Measurements from ENCODE around the gene GARNL3.

The GARNL3 gene

DNA sequence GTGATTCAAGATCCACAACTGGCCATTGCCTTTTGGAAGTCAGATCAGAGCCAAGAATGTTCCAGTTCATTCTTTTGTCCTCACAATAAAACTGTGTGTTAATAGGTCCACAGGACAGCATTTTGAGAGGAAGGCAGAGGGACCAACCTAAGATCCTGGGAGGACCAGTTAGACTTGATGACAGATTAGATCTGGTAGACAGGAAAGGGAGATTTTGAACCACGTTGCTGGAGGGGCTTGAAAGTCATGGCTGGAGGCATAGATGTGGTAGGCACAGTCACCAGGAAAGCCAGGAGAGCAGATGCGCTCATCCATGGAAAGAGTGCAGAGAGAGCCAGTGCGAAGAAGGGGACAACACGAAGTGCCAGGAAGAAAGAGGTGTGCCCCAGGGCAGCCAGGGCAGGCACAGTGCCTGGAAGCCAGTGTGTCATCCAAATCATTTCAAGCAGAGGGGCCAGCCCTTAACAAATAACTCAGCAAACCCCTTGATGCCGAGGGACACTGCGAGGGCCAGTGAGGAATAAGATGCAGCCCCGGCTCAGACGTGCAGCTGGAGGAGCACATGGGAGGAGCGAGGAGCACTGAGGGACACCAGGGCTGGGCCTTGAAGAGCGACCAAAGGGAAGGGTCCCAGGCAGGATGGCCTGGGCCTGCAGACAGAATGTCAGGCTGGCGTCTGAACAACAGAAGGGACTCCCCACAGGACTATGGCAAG, 119.6 kb downstream of the GARNL3 start:
- no peak overlapping the region for H3K4me3 ChIP-seq (ENCODE audit: low read depth, low read length)
- no peaks in the 10 kb centered on the region for H3K36me3 ChIP-seq (ENCODE audit: control insufficient read depth in 2 of 2, insufficient read depth in 1 of 2, low read length in 2 of 2)
- CTCF ChIA-PET = no interaction called here
- POLR2A ChIA-PET = no interaction called here
- H3K9me3 ChIP-seq (ENCODE audit: control insufficient read depth, insufficient read depth, low read depth, low read length) = no peaks in the 10 kb centered on the region
- peaks cover 6% of the 10 kb centered on the region for H3K4me1 ChIP-seq (ENCODE audit: control insufficient read depth, insufficient read depth, low read length)
- TF ChIP-seq ZNF837 (tag by site-specific recombination; IDR thresholded peaks at IDR 0.05) = no peak
- no peak for TF ChIP-seq YY1 (tag by site-specific recombination; IDR thresholded peaks at IDR 0.05)
- TF ChIP-seq ZBTB17 (tag by site-specific recombination; IDR thresholded peaks at IDR 0.05) = no peak
- no peak for TF ChIP-seq ZNF324 (tag by site-specific recombination; IDR thresholded peaks at IDR 0.05)
- TF ChIP-seq OSR2 (tag by site-specific recombination; IDR thresholded peaks at IDR 0.05) = no peak
- TF ChIP-seq, protein P1, sequence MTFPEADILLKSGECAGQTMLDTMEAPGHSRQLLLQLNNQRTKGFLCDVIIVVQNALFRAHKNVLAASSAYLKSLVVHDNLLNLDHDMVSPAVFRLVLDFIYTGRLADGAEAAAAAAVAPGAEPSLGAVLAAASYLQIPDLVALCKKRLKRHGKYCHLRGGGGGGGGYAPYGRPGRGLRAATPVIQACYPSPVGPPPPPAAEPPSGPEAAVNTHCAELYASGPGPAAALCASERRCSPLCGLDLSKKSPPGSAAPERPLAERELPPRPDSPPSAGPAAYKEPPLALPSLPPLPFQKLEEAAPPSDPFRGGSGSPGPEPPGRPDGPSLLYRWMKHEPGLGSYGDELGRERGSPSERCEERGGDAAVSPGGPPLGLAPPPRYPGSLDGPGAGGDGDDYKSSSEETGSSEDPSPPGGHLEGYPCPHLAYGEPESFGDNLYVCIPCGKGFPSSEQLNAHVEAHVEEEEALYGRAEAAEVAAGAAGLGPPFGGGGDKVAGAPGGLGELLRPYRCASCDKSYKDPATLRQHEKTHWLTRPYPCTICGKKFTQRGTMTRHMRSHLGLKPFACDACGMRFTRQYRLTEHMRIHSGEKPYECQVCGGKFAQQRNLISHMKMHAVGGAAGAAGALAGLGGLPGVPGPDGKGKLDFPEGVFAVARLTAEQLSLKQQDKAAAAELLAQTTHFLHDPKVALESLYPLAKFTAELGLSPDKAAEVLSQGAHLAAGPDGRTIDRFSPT (tag by site-specific recombination; IDR thresholded peaks at IDR 0.05) = no peak
- no peak for TF ChIP-seq ZFP69B (tag by site-specific recombination; IDR thresholded peaks at IDR 0.05)
- no peak for TF ChIP-seq GFI1B (tag by site-specific recombination; IDR thresholded peaks at IDR 0.05)
- no peak for TF ChIP-seq ZNF2 (tag by site-specific recombination; IDR thresholded peaks at IDR 0.05)
- no peak for TF ChIP-seq ZNF660 (tag by site-specific recombination; IDR thresholded peaks at IDR 0.05)
- TF ChIP-seq ZNF274 (IDR thresholded peaks at IDR 0.05; ENCODE audit: low read length) = no peak
- no peak for TF ChIP-seq ZNF274 (tag by site-specific recombination; IDR thresholded peaks at IDR 0.05; ENCODE audit: borderline replicate concordance)
- no peak for TF ChIP-seq ZNF555 (tag by site-specific recombination; conservative IDR thresholded peaks at IDR 0.05)
- TF ChIP-seq ZNF423 (tag by site-specific recombination; IDR thresholded peaks at IDR 0.05) = no peak
- TF ChIP-seq IKZF3 (tag by site-specific recombination; IDR thresholded peaks at IDR 0.05) = no peak
- TF ChIP-seq, protein P2, sequence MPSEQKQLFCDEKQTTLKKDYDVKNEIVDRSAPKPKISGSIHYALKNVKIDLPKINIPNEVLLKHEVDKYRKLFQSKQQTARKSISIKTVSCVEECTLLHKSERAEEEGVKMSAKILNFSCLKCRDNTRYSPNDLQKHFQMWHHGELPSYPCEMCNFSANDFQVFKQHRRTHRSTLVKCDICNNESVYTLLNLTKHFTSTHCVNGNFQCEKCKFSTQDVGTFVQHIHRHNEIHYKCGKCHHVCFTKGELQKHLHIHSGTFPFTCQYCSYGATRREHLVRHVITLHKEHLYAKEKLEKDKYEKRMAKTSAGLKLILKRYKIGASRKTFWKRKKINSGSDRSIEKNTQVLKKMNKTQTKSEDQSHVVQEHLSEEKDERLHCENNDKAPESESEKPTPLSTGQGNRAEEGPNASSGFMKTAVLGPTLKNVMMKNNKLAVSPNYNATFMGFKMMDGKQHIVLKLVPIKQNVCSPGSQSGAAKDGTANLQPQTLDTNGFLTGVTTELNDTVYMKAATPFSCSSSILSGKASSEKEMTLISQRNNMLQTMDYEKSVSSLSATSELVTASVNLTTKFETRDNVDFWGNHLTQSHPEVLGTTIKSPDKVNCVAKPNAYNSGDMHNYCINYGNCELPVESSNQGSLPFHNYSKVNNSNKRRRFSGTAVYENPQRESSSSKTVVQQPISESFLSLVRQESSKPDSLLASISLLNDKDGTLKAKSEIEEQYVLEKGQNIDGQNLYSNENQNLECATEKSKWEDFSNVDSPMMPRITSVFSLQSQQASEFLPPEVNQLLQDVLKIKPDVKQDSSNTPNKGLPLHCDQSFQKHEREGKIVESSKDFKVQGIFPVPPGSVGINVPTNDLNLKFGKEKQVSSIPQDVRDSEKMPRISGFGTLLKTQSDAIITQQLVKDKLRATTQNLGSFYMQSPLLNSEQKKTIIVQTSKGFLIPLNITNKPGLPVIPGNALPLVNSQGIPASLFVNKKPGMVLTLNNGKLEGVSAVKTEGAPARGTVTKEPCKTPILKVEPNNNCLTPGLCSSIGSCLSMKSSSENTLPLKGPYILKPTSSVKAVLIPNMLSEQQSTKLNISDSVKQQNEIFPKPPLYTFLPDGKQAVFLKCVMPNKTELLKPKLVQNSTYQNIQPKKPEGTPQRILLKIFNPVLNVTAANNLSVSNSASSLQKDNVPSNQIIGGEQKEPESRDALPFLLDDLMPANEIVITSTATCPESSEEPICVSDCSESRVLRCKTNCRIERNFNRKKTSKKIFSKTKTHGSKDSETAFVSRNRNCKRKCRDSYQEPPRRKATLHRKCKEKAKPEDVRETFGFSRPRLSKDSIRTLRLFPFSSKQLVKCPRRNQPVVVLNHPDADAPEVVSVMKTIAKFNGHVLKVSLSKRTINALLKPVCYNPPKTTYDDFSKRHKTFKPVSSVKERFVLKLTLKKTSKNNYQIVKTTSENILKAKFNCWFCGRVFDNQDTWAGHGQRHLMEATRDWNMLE (tag by site-specific recombination; conservative IDR thresholded peaks at IDR 0.05; ENCODE audit: low read depth) = no peak
- TF ChIP-seq ZNF571 (tag by site-specific recombination; IDR thresholded peaks at IDR 0.05) = no peak
- TF ChIP-seq KLF9 (tag by site-specific recombination; IDR thresholded peaks at IDR 0.05; ENCODE audit: low read depth) = no peak
- H3K27ac ChIP-seq (ENCODE audit: extremely low read depth, low read depth, low read length) = no peak overlapping the region

DNA sequence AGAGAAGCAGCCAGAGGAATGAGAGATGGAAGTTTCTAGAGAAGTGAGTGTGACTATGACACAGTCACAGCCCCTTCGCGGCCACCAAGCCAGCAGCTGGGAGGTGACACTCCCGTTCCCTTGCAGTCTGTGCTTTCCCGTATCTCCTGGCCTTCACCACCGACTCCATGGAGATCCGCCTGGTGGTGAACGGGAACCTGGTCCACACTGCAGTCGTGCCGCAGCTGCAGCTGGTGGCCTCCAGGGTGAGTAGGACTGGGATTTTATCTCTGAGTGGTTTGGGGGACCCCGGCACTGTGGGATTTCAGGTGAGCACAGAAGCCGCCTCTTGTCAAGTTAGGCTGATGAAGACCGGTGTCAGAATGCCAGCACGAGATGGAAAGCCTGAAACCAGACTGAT, 120.3 kb downstream of the GARNL3 start:
- no peaks in the 10 kb centered on the region for H3K36me3 ChIP-seq (ENCODE audit: control insufficient read depth in 2 of 2, insufficient read depth in 1 of 2, low read length in 2 of 2)
- H3K4me3 ChIP-seq (ENCODE audit: low read depth, low read length) = no peak overlapping the region
- CTCF ChIA-PET = no interaction called here
- H3K4me1 ChIP-seq (ENCODE audit: control insufficient read depth, insufficient read depth, low read length) = peaks cover 8% of the 10 kb centered on the region
- no peak overlapping the region for H3K27ac ChIP-seq (ENCODE audit: extremely low read depth, low read depth, low read length)
- POLR2A ChIA-PET = no interaction called here
- H3K9me3 ChIP-seq (ENCODE audit: control insufficient read depth, insufficient read depth, low read depth, low read length) = no peaks in the 10 kb centered on the region
- TF ChIP-seq ZNF596 (tag by site-specific recombination; IDR thresholded peaks at IDR 0.05) = no peak
- TF ChIP-seq ZNF211 (tag by site-specific recombination; IDR thresholded peaks at IDR 0.05; ENCODE audit: low read depth) = no peak
- TF ChIP-seq SP7 (tag by site-specific recombination; IDR thresholded peaks at IDR 0.05) = no peak
- TF ChIP-seq, protein P2 (tag by site-specific recombination; conservative IDR thresholded peaks at IDR 0.05; ENCODE audit: low read depth) = no peak
- no peak for TF ChIP-seq ZNF169 (tag by site-specific recombination; IDR thresholded peaks at IDR 0.05)
- TF ChIP-seq ZNF221 (tag by site-specific recombination; IDR thresholded peaks at IDR 0.05; ENCODE audit: borderline replicate concordance) = no peak
